Stimulated activated effector memory CD8-positive, alpha-beta T cell treated with anti-CD3 and anti-CD28 coated beads, Interleukin-12 subunit alpha, Interleukin-12 subunit beta, amount 100 ng/mL, for 72 hours (primary cell): Measurements from ENCODE around the gene NSMF.

Experiments used
- ATAC-seq: fragments of 150-1000 bp; cut with Tn5 transposase; 2 replicates; pipeline ENCODE4 v1.10.0; 2021
- DNase-seq, 2 donors: peaks; one replicate each; pipeline ENCODE4 v3.0.0; 2021 to 2022; ENCODE audit warnings: low spot score in 2 of 2
- H3K27ac Mint-ChIP-seq: one replicate; pipeline ENCODE4 v1.8.0; 2022; ENCODE audit warnings: mild to moderate bottlenecking, mixed read lengths
- H3K36me3 Mint-ChIP-seq: one replicate; pipeline ENCODE4 v1.8.0; 2022; ENCODE audit warnings: mild to moderate bottlenecking, mixed read lengths
- H3K4me1 Mint-ChIP-seq: one replicate; pipeline ENCODE4 v1.8.0; 2022; ENCODE audit warnings: mixed read lengths
- H3K4me3 Mint-ChIP-seq: one replicate; pipeline ENCODE4 v1.8.0; 2022; ENCODE audit warnings: mild to moderate bottlenecking, mixed read lengths
- H3K9me3 Mint-ChIP-seq: one replicate; pipeline ENCODE4 v1.8.0; 2022; ENCODE audit warnings: mixed read lengths

NSMF gene

DNA sequence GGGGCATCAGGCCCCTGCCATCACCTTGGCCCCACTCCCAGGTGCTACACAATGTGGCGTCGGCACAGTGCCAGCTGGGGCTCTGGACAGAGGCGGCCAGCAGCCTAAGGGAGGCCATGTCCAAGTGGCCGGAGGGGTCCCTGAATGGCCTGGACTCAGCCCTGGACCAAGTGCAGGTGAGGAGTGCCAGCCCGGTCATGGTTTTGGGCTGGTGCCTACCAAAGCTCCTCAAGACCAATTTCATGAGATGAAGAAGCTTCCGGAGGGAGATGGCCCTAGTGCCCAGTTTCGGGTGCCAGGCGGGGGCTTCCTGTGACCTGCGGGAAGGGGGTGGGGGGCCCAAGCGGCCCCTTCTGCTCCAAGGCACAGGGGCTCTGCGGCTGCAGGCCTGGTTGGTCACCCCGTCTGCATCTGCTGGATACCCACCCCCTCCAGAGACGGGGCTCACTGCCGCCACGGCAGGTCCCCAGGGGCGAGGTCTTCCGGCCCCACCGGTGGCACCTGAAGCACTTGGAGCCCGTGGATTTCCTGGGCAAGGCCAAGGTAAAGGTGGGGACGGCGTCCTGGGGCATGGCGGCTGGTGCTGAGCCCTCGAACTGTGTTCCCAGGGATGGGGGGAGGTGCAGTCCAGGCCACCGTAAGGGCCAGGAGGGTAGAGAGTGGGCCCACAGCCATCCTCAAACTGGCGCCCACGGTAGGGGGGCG is 30.1 kb downstream of the NSMF start:
- Mint-ChIP-seq H3K27ac (no peak overlapping the region), H3K4me1 (peaks cover 6% of the 10 kb centered on the region)

DNA sequence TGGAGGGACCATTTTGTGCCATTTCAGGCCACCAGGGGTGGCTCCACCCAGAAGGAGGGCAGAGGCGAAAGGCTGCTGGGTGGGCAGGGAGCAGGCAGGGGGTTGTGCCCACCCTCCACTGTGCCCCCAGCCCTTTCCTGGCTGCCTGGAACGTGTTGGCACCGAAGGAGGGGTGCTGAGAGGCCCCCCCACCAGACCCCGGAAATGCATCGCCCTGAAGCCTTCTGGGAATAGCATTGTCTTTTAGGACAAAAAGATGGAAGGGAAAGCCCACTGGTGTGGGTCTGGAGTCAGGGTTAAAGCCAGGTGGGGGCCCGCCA is 30.9 kb downstream of the NSMF start:
- Mint-ChIP-seq H3K9me3 (no peaks in the 10 kb centered on the region), H3K4me1 (peaks cover 6% of the 10 kb centered on the region), H3K4me3 (no peak overlapping the region), H3K36me3 (no peaks in the 10 kb centered on the region), H3K27ac (no peak overlapping the region)
- DNase-seq (no peak), ATAC-seq (no peak)

More for the DNA sequence above, 30.1 kb downstream of the NSMF start:
- H3K4me3 Mint-ChIP-seq, result no peak overlapping the region
- H3K9me3 Mint-ChIP-seq, result no peaks in the 10 kb centered on the region
- DNase-seq (no peak), ATAC-seq (no peak)
- H3K36me3 Mint-ChIP-seq, result no peaks in the 10 kb centered on the region

DNA sequence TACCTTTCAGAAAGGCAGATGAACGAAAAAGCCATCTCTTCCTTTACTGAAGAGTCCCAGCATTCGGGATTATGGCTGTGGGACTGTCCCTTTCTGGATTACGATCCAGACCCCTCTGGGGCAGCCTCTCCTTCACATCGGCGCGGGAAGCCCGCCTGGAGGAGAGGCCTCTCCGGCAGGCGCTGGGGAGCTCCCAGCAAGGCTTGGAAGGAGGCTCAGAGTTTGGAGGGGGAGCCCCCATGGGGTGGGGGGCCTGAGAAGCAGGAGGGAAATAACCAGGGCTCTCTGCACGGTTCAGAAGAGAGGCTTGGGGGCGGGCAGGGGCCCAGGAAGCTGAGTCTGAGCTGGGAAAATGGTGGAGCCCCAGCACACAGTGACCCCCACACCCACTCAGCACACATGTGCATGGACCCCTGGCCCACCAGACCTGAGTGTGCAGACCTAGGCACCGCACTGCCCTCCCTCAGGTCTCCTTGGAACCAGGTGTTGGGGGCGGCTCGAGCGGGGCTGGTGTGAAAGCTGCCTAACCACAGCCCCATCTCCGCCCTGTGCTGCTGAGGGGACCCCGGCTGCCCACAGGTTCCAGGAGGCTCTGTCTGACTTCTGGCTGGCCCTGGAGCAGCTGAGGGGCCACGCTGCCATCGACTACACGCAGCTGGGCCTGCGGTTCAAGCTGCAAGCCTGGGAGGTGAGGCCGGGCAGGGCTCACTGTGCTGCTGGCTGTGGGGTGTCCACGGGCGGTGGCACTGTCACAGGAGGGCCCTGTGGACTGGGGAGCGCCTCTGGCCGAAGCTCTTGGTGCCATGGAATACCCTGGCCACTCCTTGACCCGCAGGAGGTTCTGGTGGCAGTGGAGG is 31.5 kb downstream of the NSMF start:
- Mint-ChIP-seq H3K4me3 (no peak overlapping the region), H3K27ac (no peak overlapping the region), H3K4me1 (peaks cover 6% of the 10 kb centered on the region), H3K9me3 (no peaks in the 10 kb centered on the region), H3K36me3 (no peaks in the 10 kb centered on the region)
- DNase-seq (no peak), ATAC-seq (no peak)

DNA sequence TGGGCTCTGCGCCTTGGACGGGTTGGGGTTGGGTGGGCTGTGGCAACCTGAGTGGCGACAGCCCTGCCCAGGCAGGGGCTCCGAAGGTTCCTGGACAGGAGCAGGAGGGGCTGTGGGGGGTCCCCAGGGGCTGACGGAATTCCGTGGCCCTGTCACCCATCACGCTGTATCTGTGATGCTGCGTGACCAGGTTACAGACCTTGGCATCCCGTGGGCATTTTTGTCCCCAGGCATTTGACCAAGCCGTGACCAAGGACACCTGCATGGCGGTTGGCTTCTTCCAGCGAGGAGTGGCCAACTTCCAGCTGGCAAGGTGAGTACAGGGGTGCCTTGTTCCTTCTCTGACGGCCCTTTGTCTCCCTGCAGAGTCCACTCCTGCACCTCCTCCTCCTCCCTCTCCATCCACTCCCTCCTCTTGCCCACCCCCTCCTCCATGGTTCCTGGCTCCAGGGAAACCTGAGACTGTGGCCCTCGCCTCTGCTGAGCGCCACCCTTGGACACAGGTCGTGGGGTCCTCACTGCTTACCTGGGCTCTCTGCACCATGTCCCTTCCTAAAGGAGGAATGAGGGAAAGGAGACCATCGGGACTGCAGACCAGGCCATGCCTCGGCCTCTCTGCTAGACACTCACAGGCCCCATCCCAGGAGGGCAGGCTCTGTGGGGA is 33.0 kb downstream of the NSMF start:
- Mint-ChIP-seq H3K4me1 (peaks cover 12% of the 10 kb centered on the region), H3K4me3 (no peak overlapping the region)
- ATAC-seq, result no peak

DNA sequence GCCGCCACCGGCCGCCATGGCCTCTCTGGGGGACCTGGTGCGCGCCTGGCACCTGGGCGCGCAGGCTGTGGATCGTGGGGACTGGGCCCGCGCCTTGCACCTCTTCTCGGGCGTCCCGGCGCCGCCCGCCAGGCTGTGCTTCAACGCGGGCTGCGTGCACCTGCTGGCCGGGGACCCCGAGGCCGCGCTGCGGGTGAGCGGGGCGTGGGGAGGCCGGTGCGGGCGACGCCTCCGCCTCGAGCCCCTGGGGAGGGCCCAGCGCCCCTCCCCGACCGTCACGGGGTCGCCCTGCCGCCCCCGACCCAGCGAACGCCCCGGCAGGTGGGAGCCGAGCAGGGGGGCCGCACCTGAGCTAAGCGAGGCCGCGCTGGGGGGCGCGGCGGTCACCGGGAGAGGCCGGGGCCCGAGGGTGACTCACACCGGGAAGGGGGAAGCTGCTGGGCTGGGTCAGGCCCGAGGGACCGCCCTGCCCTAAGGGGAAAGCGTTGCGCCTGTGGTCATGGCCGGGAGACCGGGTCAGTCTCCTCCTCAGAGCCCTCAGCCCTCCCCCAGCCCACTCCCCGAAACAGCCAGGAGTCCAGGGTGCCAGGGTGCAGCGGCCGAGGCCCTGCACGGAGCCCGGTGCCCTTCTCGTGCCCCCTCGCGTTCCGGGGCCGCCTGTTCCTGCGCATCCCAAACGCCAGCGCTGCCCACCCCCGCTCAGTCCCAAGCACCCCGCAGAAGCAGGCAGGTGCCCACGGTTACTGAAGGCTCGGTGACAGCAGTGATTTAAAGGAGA is 35.4 kb downstream of the NSMF start:
- ATAC-seq, result peak; percentile 67
- Mint-ChIP-seq H3K27ac (no peak overlapping the region), H3K4me3 (peak overlapping the region; percentile 75), H3K4me1 (peaks cover 12% of the 10 kb centered on the region), H3K9me3 (no peaks in the 10 kb centered on the region), H3K36me3 (no peaks in the 10 kb centered on the region)
- DNase-seq, result no peak

More for the DNA sequence above, 33.0 kb downstream of the NSMF start:
- Mint-ChIP-seq H3K36me3 (no peaks in the 10 kb centered on the region), H3K9me3 (no peaks in the 10 kb centered on the region), H3K27ac (no peak overlapping the region)
- DNase-seq, result no peak

DNA sequence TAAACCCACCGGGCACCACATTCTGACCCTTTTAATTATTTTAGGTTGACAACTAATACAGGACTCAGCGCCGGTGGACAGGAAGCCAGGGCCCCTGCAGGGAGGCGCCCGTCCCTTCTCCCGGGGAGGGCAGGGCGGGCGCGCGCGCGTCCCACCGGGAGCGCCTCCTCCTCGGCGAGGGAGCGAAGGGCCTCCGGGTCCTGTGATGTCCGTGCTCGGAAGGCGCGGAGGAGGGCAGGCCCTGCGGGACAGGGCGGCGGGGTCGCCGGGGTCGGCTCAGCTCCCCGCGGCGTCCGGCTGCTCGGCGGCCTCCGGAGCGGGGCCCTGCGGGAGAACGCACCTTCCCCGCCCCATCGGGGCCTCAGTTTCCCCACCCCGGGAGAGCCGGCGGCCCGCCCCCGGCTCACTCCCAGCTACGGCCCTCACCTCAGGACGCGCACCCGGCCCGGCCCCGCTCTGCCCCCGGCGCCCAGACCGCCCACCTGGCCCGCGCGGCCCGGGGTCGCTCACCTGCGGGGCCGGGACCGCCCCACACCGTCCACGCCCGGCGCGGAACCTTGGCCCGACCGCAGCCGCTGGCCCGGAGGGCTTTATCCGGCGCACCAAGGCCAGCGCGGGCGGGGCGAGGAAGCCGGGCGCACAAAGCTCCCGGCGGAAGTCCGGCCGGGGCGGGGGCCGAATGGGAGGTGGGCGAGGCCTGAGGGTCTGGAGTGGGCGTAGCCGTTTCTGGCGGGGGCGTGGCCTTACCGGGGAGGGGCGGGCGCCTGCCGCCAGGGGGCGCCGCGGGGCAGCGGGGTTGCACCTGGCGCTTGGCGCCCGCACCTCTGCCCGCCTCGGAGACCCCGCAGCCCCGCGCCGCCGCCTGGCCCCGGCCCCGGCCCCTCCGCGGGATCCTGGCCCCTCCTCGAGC is 36.3 kb downstream of the NSMF start, which contains the start of the genes EXD3 and NOXA1:
Gene EXD3 (minus strand): TSS at position 559 of the 910 bp plus-strand sequence. CDS start 27,805 bp downstream, outside the sequence.
Gene NOXA1 (plus strand): TSS at position 790 of the 910 bp plus-strand sequence. CDS start 137 bp downstream, outside the sequence.
- peak within 1 kb of the TSS; percentile 75 for H3K4me3 Mint-ChIP-seq
- DNase-seq, result peak; percentile 96 to 98
- H3K27ac Mint-ChIP-seq, result peak within 1 kb of the TSS; percentile 50
- H3K4me1 Mint-ChIP-seq, result peaks cover 12% of the 10 kb centered on the region
- no peaks in the 10 kb centered on the region for H3K9me3 Mint-ChIP-seq
- ATAC-seq, result peak; percentile 92
- no peaks in the 10 kb centered on the region for H3K36me3 Mint-ChIP-seq

DNA sequence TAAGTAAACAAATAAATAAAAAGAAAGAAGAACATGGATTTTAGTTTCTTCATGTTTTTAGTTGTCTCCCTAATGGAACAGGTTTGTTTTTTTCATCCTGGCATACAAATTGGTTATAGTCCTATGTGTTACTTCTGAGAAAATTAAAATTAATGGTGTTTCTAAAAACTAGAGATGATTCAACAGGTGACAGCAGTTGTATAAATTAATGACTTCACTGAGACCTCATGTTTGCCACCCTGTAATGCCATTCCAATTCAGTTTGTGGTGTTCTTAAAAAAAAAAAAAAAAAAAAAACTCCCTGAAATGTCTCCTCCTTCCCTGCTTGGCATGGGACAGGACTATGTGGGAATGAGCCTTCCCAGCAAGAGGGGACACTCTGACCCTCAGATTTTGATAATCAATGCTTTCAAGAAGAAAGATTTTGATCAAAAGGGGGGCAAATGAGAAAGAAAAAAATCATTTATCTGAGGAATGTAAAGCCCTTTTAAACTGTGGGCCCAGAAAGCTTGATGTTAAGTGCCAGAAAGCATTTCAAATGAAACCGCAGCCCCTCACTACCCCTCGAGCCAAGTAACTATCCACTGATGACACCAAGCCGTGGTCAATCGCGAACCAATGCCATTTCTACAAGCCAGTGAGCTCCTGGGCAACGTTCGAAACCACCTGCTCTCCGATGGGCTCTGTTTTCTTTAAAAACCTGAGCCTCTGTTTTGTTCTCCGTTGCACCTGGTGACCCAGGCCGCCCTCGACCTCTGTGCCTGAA is 37.1 kb downstream of the NSMF start:
- peak overlapping the region; percentile 75 for H3K4me3 Mint-ChIP-seq
- ATAC-seq (no peak), DNase-seq (no peak)
- H3K27ac Mint-ChIP-seq, result peak overlapping the region; percentile 50
- H3K36me3 Mint-ChIP-seq, result no peaks in the 10 kb centered on the region
- H3K9me3 Mint-ChIP-seq, result no peaks in the 10 kb centered on the region
- H3K4me1 Mint-ChIP-seq, result peaks cover 12% of the 10 kb centered on the region

DNA sequence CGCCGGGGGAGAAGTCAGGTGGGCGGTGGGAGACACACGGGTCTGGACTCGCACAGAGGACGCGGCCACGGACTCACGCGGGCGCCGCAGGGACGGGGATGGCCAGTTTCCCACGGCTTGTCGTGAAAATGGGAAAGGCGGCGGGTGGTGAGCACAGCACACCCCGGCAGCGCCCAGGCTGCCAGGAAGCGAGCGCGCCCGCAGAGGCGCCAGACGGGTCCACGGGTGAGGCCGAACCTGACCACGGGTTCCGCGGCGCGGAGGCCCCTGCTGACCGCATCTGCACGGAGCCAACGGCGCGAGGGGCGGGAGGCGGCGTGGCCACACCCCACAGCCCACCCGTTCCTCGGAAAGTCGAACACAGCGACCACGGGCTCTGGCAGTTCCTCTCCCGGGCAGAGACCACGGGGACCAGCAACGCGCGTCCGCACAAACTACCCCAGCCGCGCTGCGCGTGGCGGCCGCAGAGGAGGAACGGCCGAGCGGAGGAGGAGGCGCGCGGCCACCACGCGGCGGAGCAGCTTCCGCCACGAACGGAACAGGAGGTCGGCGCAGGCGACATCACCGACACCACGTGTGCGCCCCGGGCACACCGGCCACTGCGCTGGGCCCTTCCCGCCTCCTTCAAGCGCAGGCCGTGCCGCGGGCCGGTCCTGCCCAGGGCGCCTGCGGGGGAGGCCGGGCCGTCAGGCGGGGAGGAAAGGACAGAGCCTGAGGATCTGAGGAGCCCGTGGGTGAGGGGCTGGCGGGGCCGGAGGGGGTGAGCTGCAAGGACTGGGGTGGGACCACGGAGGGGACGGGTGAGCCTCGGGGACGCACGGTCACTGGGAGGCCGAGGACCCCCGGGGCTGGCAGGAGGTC is 41.7 kb downstream of the NSMF start:
- DNase-seq, result no peak
- Mint-ChIP-seq H3K4me3 (peak overlapping the region; percentile 63), H3K9me3 (no peaks in the 10 kb centered on the region), H3K27ac (no peak overlapping the region), H3K4me1 (peaks cover 4% of the 10 kb centered on the region), H3K36me3 (no peaks in the 10 kb centered on the region)
- peak; percentile 77 for ATAC-seq

DNA sequence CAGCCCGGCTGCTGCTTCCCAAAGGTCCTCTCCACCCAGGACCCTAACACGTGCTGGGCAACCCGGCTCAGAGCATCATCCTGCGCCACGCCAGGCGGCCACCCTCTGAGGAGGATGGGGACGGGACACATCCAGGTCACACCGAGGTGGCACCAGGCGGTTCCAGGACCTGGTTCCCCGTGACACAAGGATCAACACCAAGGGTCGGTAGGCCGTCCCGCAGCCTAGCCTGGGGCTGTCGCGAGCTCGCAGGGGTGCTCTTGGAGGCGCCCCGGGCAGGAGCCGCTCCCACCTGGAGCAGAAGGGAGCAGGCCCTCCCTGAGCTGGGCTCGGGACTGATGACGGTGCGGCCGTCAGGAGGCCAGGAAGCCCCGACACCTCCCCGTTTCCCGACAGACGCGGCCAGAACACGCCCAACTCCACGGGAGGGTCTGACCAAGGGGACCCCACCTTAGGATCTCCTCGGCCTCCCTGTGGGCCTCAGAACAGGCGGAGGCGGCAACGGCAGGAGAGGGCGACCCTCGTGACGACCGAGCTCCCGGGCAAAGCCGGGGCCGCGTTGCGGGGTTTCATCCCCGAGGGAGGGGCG is 42.5 kb downstream of the NSMF start:
- no peak for DNase-seq
- no peak for ATAC-seq

DNA sequence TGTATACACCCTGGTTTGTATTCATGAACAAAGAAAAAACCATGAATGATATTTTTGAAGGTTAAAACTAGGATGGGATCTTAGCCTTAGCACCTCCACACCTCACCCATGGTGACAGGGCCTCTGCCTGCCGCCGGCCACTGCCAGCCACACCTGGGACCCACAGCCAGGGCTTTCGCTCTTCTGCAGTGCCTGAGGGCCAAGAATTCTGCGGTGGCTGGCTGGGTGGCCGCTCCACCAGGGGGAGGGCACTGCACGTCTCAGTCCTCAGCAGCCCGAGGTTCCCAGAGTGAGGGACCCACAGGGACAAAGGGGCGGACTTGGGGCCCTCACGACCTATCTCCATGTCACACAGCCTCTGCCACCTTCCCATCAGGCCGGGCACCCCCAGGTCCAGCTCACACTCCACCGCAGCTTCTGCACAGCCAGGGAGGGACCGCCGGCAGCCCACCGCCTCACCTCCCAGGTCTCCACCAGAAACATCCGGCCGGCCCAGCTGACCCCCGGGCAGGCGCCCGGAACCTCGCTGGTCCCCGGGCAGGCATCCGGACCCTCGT is 43.0 kb downstream of the NSMF start:
- no peaks in the 10 kb centered on the region for H3K9me3 Mint-ChIP-seq
- H3K36me3 Mint-ChIP-seq, result no peaks in the 10 kb centered on the region
- no peaks in the 10 kb centered on the region for H3K4me1 Mint-ChIP-seq
- DNase-seq (no peak), ATAC-seq (no peak)
- peak overlapping the region; percentile 23 for H3K27ac Mint-ChIP-seq
- no peak overlapping the region for H3K4me3 Mint-ChIP-seq

More for the DNA sequence above, 42.5 kb downstream of the NSMF start:
- Mint-ChIP-seq H3K27ac (no peak overlapping the region), H3K4me3 (peak overlapping the region; percentile 63), H3K4me1 (no peaks in the 10 kb centered on the region), H3K9me3 (no peaks in the 10 kb centered on the region), H3K36me3 (no peaks in the 10 kb centered on the region)

DNA sequence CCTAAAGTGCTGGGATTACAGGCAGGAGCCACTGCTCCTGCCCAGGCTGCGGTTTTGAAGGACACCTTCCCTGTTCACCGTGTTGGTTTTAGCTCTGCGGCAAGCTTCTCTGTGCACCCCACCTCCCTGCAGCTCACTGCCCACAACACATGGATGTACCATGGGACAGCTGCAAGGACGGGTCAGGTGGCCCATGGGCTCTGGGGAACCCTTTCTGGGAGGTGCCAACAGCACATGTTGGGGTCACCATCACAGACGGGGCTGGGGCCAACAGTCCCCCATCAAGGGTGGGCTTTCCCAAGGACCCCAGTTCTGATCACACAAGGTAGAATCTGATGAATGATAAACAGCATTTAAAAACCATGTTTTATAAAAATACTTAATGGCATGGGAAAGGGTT is 43.7 kb downstream of the NSMF start:
- no peaks in the 10 kb centered on the region for H3K9me3 Mint-ChIP-seq
- DNase-seq, result no peak
- H3K4me1 Mint-ChIP-seq, result no peaks in the 10 kb centered on the region
- H3K4me3 Mint-ChIP-seq, result no peak overlapping the region
- peak overlapping the region; percentile 23 for H3K27ac Mint-ChIP-seq
- ATAC-seq, result no peak
- no peaks in the 10 kb centered on the region for H3K36me3 Mint-ChIP-seq

DNA sequence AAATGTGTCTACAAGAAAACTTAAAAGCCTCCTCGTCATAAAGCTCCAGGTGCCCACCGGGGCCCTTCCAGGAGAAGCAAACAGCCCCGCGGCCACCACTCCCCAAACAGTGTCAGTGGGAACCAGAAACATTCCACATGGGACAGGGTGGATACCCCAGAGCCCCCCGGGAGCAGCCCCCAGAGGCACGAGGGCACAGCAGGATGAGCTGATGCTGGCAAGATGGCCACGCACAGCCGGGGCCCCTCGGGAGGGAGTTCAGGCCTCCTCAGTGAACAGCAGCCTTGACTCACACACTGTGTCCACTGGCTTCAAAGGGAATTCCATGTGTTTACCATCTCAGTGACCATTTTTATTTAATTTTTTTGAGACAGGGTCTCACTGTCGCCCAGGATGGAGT is 46.7 kb downstream of the NSMF start:
- Mint-ChIP-seq H3K4me1 (no peaks in the 10 kb centered on the region), H3K4me3 (peak overlapping the region; percentile 55), H3K27ac (no peak overlapping the region), H3K9me3 (no peaks in the 10 kb centered on the region), H3K36me3 (no peaks in the 10 kb centered on the region)
- ATAC-seq (no peak), DNase-seq (no peak)
